Measurements from ENCODE around the gene ALG14.
"Not testable (repeated sequence)": the region's sequence is repeated elsewhere in the genome, so short reads cannot be mapped to it uniquely, and the experiment has no call there.

The ALG14 gene

GRCh38 chr1:95021119-95021518, 51.6 kb downstream of the ALG14 start:
- no peak overlapping the region for H3K4me3 ChIP-seq (ENCODE audit: low read depth, low read length)
- no peak for TF ChIP-seq CTCF (IDR thresholded peaks at IDR 0.05; ENCODE audit: borderline replicate concordance, insufficient read depth, low read depth, low read length)

- H3K4me3 ChIP-seq (ENCODE audit: low read depth, low read length): not testable (repeated sequence)
Observed at GRCh38 chr1:95019466-95019865, 53.3 kb downstream of the ALG14 start.

- TF ChIP-seq CTCF (IDR thresholded peaks at IDR 0.05; ENCODE audit: borderline replicate concordance, insufficient read depth, low read depth, low read length): no peak
- no peak overlapping the region for H3K4me3 ChIP-seq (ENCODE audit: low read depth, low read length)
Observed at GRCh38 chr1:95018602-95019369, 54.0 kb downstream of the ALG14 start.

- TF ChIP-seq CTCF (IDR thresholded peaks at IDR 0.05; ENCODE audit: borderline replicate concordance, insufficient read depth, low read depth, low read length): no peak
- no peak overlapping the region for H3K4me3 ChIP-seq (ENCODE audit: low read depth, low read length)
Observed at GRCh38 chr1:95017775-95018174, 55.0 kb downstream of the ALG14 start.

GRCh38 chr1:95015076-95015475, 57.7 kb downstream of the ALG14 start:
- no peak for TF ChIP-seq CTCF (IDR thresholded peaks at IDR 0.05; ENCODE audit: borderline replicate concordance, insufficient read depth, low read depth, low read length)
- H3K4me3 ChIP-seq (ENCODE audit: low read depth, low read length): no peak overlapping the region

GRCh38 chr1:95013950-95014574, 58.7 kb downstream of the ALG14 start:
- no peak overlapping the region for H3K4me3 ChIP-seq (ENCODE audit: low read depth, low read length)
- no peak for TF ChIP-seq CTCF (IDR thresholded peaks at IDR 0.05; ENCODE audit: borderline replicate concordance, insufficient read depth, low read depth, low read length)

- TF ChIP-seq CTCF (IDR thresholded peaks at IDR 0.05; ENCODE audit: borderline replicate concordance, insufficient read depth, low read depth, low read length): no peak
- no peak overlapping the region for H3K4me3 ChIP-seq (ENCODE audit: low read depth, low read length)
Observed at GRCh38 chr1:95012389-95012788, 60.4 kb downstream of the ALG14 start.
